SK-N-SH (cell line): ENCODE measurements around the gene CELF5. TPM values are rescaled to one million over a fixed set of nuclear protein-coding genes. Genes with fewer than 3 reads are reported as not detected.

Source experiments
- CTCF ChIA-PET: fragments of 300-600, 350-600 bp; formaldehyde crosslinking; extraction: SDS; loops from one replicate; lab custom pipeline; 2021; lab: Yijun Ruan, JAX
- POLR2A ChIA-PET: fragments of 350-600 bp; sonication (Branson Sonifier 250); formaldehyde crosslinking; extraction: SDS; loops from one replicate; lab custom pipeline; 2020; ENCODE audit warnings: antibody characterized with exemption, inconsistent platforms; lab: Yijun Ruan, JAX
- DNase-seq: peaks from one replicate; pipeline ENCODE4 v3.0.0; 2012
- H2AFZ ChIP-seq: fragments of 200-600 bp; sonication (generic); 2 replicates; pipeline ENCODE4 v1.8.1; 2016; ENCODE audit warnings: antibody characterized with exemption, mild to moderate bottlenecking, low read depth
- H3F3A ChIP-seq: fragments of 200-600 bp; sonication (generic); replicated peaks from 2 replicates; pipeline ENCODE3; 2016; ENCODE audit warnings: antibody characterized with exemption, mild to moderate bottlenecking; ENCODE audit not compliant: insufficient read depth
- H3K27ac ChIP-seq, 2 experiments: fragments of 200-500 bp in 1 of 2; fragments of 200-600 bp in 1 of 2; sonication (Bioruptor generic) in 1 of 2; sonication (generic), shearing (Covaris generic) in 1 of 2; 2 replicates each; pipeline versions ENCODE4 v1.5.1 to v1.6.1; 2014 to 2016; ENCODE audit warnings: low read depth in 2 of 2, inconsistent platforms in 1 of 2, low read length in 1 of 2, mild to moderate bottlenecking in 1 of 2, mixed read lengths in 1 of 2
- H3K27me3 ChIP-seq: fragments of 200-600 bp; sonication (generic), shearing (Covaris generic); 2 replicates; pipeline ENCODE4 v1.6.1; 2016; ENCODE audit warnings: mixed run types; ENCODE audit not compliant: insufficient read depth
- H3K36me3 ChIP-seq, 2 experiments: fragments of 200-500 bp in 1 of 2; fragments of 200-600 bp in 1 of 2; sonication (Bioruptor generic) in 1 of 2; sonication (generic) in 1 of 2; replicated peaks in 1 of 2; 2 replicates each; pipeline versions ENCODE3 to v1.5.1; 2014 to 2016; ENCODE audit warnings: low read length in 1 of 2, mild to moderate bottlenecking in 1 of 2; ENCODE audit not compliant: insufficient read depth in 2 of 2, control insufficient read depth in 1 of 2
- H3K4me1 ChIP-seq, 2 experiments: fragments of 200-500 bp in 1 of 2; fragments of 200-600 bp in 1 of 2; sonication (Bioruptor generic) in 1 of 2; sonication (generic), shearing (Covaris generic) in 1 of 2; 2 replicates each; pipeline versions ENCODE4 v1.5.1 to v1.6.1; 2014 to 2016; ENCODE audit warnings: low read depth in 1 of 2, low read length in 1 of 2, mixed run types in 1 of 2; ENCODE audit not compliant: insufficient read depth in 2 of 2, control insufficient read depth in 1 of 2
- H3K4me2 ChIP-seq: fragments of 200-600 bp; sonication (generic), shearing (Covaris generic); 2 replicates; pipeline ENCODE4 v1.6.1; 2017; ENCODE audit warnings: mixed run types
- H3K4me3 ChIP-seq, 2 experiments: fragments of 200-500 bp in 1 of 2; fragments of 200-600 bp in 1 of 2; sonication (Bioruptor generic) in 1 of 2; sonication (generic), shearing (Covaris generic) in 1 of 2; 2 replicates each; pipeline versions ENCODE4 v1.5.1 to v1.8.1; 2014 to 2016; ENCODE audit warnings: low read depth in 2 of 2, inconsistent platforms in 1 of 2, low read length in 1 of 2, mild to moderate bottlenecking in 1 of 2, mixed read lengths in 1 of 2, moderate library complexity in 1 of 2
- H3K79me2 ChIP-seq: fragments of 200-600 bp; sonication (generic); 2 replicates; pipeline ENCODE4 v1.8.1; 2017; ENCODE audit warnings: mild to moderate bottlenecking; ENCODE audit not compliant: insufficient read depth
- H3K9ac ChIP-seq: fragments of 200-600 bp; sonication (generic); 2 replicates; pipeline ENCODE4 v1.6.1; 2017; ENCODE audit warnings: mixed run types
- H3K9me2 ChIP-seq: fragments of 200-600 bp; sonication (generic); 2 replicates; pipeline ENCODE4 v1.6.1; 2017; ENCODE audit warnings: mixed run types
- H3K9me3 ChIP-seq: fragments of 200-600 bp; sonication (generic); 2 replicates; pipeline ENCODE4 v1.6.1; 2017; ENCODE audit warnings: mixed run types, mild to moderate bottlenecking, moderate library complexity
- H4K20me1 ChIP-seq: fragments of 200-600 bp; sonication (generic); 2 replicates; pipeline ENCODE4 v1.6.1; 2017; ENCODE audit warnings: mild to moderate bottlenecking, mixed run types; ENCODE audit not compliant: insufficient read depth
- ELF1 ChIP-seq: IDR thresholded peaks from 2 replicates; pipeline ENCODE4 v1.4.0; 2012
- EZH2phosphoT487 ChIP-seq: fragments of 200-600 bp; sonication (generic); IDR thresholded peaks from 2 replicates; pipeline ENCODE4 v1.6.1; 2017; ENCODE audit warnings: low read depth, mixed run types, mild to moderate bottlenecking, antibody characterized with exemption, moderate library complexity, borderline replicate concordance
- FOSL2 ChIP-seq: IDR thresholded peaks from 2 replicates; pipeline ENCODE4 v1.4.0; 2012; ENCODE audit warnings: low read depth, mild to moderate bottlenecking, moderate library complexity, borderline replicate concordance
- FOXJ3 ChIP-seq: sonication (generic); formaldehyde crosslinking; IDR thresholded peaks from 2 replicates; pipeline ENCODE4 v1.5.1; 2020; ENCODE audit warnings: mild to moderate bottlenecking, missing genetic modification reagents
- FOXM1 ChIP-seq: IDR thresholded peaks from 2 replicates; pipeline ENCODE4 v1.4.0; 2012; ENCODE audit warnings: low read depth, mild to moderate bottlenecking
- GABPA ChIP-seq: IDR thresholded peaks from 2 replicates; pipeline ENCODE4 v1.4.0; 2012; ENCODE audit warnings: low read depth, mild to moderate bottlenecking
- MAX ChIP-seq: IDR thresholded peaks from 2 replicates; pipeline ENCODE4 v1.4.0; 2012; ENCODE audit warnings: low read depth
- MEF2A ChIP-seq: IDR thresholded peaks from 2 replicates; pipeline ENCODE4 v1.4.0; 2012; ENCODE audit warnings: low read depth, borderline replicate concordance
- MXI1 ChIP-seq: IDR thresholded peaks from 2 replicates; pipeline ENCODE4 v1.6.1; 2012; ENCODE audit warnings: mild to moderate bottlenecking, low read depth, low read length, improper control_type of control experiment
- NRF1 ChIP-seq: IDR thresholded peaks from 2 replicates; pipeline ENCODE4 v1.6.1; 2012; ENCODE audit warnings: low read depth, mild to moderate bottlenecking, low read length
- RCOR1 ChIP-seq: fragments of 150-350 bp; IDR thresholded peaks from 2 replicates; pipeline ENCODE4 v1.6.1; 2017; ENCODE audit warnings: antibody characterized with exemption, low read length
- REST ChIP-seq: IDR thresholded peaks from 2 replicates; pipeline ENCODE4 v1.6.1; 2012; ENCODE audit warnings: mild to moderate bottlenecking, low read depth, low read length, moderate library complexity
- RFX5 ChIP-seq: IDR thresholded peaks from 2 replicates; pipeline ENCODE4 v1.6.1; 2012; ENCODE audit warnings: mild to moderate bottlenecking, improper control_type of control experiment, low read length
- SIN3A ChIP-seq: IDR thresholded peaks from 2 replicates; pipeline ENCODE4 v1.6.1; 2012; ENCODE audit warnings: low read depth, mild to moderate bottlenecking, low read length, moderate library complexity, borderline replicate concordance
- TAF1 ChIP-seq: IDR thresholded peaks from 2 replicates; pipeline ENCODE4 v1.6.1; 2012; ENCODE audit warnings: low read depth, mild to moderate bottlenecking, low read length, moderate library complexity, borderline replicate concordance
- TCF12 ChIP-seq: IDR thresholded peaks from 2 replicates; pipeline ENCODE4 v1.4.0; 2012
- USF1 ChIP-seq: IDR thresholded peaks from 2 replicates; pipeline ENCODE4 v1.4.0; 2012; ENCODE audit warnings: low read depth, borderline replicate concordance
- YY1 ChIP-seq: IDR thresholded peaks from 2 replicates; pipeline ENCODE4 v1.4.0; 2012; ENCODE audit warnings: low read depth, mild to moderate bottlenecking
- ZBTB33 ChIP-seq: IDR thresholded peaks from 2 replicates; pipeline ENCODE4 v1.4.0; 2012; ENCODE audit warnings: low read depth, borderline replicate concordance
- WGBS: methylation state at CpG from one replicate; pipeline ENCODE4 v1.1.6; 2017; ENCODE audit warnings: low lambda C conversion rate; 5-methylcytosine and 5-hydroxymethylcytosine counted together
- polyA plus RNA-seq, 3 experiments: library from polyadenylated mRNA; depleted of rRNA; stranded (reverse); fragments of >200 nt; gene quantifications; 2 replicates each; pipeline ENCODE4 v1.2.3, GENCODE V29; 2012

The CELF5 gene
- polyA plus RNA-seq, 1 of the 3 experiments (the other 2 are of a cell fraction) = 0.33 TPM

- no peak overlapping the region for H3K4me3 ChIP-seq
- H2AFZ ChIP-seq = no peak overlapping the region
- no peak for TF ChIP-seq YY1
- no peak for TF ChIP-seq ZBTB33
- no peak for TF ChIP-seq MXI1
- no peak for TF ChIP-seq ELF1
- TF ChIP-seq GABPA = no peak
- TF ChIP-seq RFX5 = no peak
- TF ChIP-seq TAF1 = no peak
- TF ChIP-seq MEF2A = no peak
- TF ChIP-seq, all 33 proteins: peak for 0
- H3K9me3 ChIP-seq = no peaks in the 10 kb centered on the region
- no peak overlapping the region for H3K9ac ChIP-seq
- POLR2A ChIA-PET = no interaction called here
- H4K20me1 ChIP-seq = 0 out of 2 replicates have a peak, but pooled peaks cover 3% of the 10 kb centered on the region
- H3K9me2 ChIP-seq = no peaks in the 10 kb centered on the region
- no peak overlapping the region for H3K4me2 ChIP-seq
- H3K36me3 ChIP-seq = no peaks in the 10 kb centered on the region
- peaks cover 7% of the 10 kb centered on the region for H3F3A ChIP-seq
- no peak overlapping the region for H3K27ac ChIP-seq
- DNase-seq = peak; percentile 15
- H3K79me2 ChIP-seq = no peaks in the 10 kb centered on the region
- CTCF ChIA-PET = interaction anchor here (0.7 to 3.6 kb wide), 6 partner anchors 8 to 671 kb away, joined by 3 to 13 read pairs (median 5); no protein-coding TSS in a partner anchor
- H3K4me1 ChIP-seq = no peaks in the 10 kb centered on the region
- WGBS = 39% methylated on average over 5 of the region's 5 CpGs
- peaks cover 15% of the 10 kb centered on the region; the same call in 1 of the 2 replicates for H3K27me3 ChIP-seq
These were observed 92.3 kb downstream of the CELF5 start for GRCh38 chr19:3316659-3317207.

GRCh38 chr19:3319643-3320353 is 95.3 kb downstream of the CELF5 start:
- 11% methylated on average over 18 of the region's 18 CpGs for WGBS
- no peak overlapping the region for H2AFZ ChIP-seq
- no peaks in the 10 kb centered on the region for H3K4me1 ChIP-seq
- no peak overlapping the region for H3K9ac ChIP-seq
- DNase-seq = peak; percentile 46
- CTCF ChIA-PET = interaction anchor here (0.8 to 3.6 kb wide), 2 partner anchors 15 to 153 kb away, joined by 3 to 13 read pairs; no protein-coding TSS in a partner anchor
- POLR2A ChIA-PET = no interaction called here
- H3K27ac ChIP-seq = no peak overlapping the region
- no peaks in the 10 kb centered on the region for H3K9me2 ChIP-seq
- H3K4me3 ChIP-seq = no peak overlapping the region
- H3K36me3 ChIP-seq = no peaks in the 10 kb centered on the region
- H4K20me1 ChIP-seq = 0 out of 2 replicates have a peak, but pooled peaks cover 3% of the 10 kb centered on the region
- peaks cover 15% of the 10 kb centered on the region; the same call in 1 of the 2 replicates for H3K27me3 ChIP-seq
- H3F3A ChIP-seq = peaks cover 7% of the 10 kb centered on the region
- H3K4me2 ChIP-seq = no peak overlapping the region
- H3K9me3 ChIP-seq = no peaks in the 10 kb centered on the region
- H3K79me2 ChIP-seq = no peaks in the 10 kb centered on the region
- no peak for TF ChIP-seq TCF12
- TF ChIP-seq FOSL2 = no peak
- TF ChIP-seq USF1 = no peak
- TF ChIP-seq ELF1 = no peak
- no peak for TF ChIP-seq FOXM1
- TF ChIP-seq REST = no peak
- TF ChIP-seq EZH2phosphoT487 = no peak
- TF ChIP-seq MXI1 = no peak
- TF ChIP-seq FOXJ3 = no peak
- TF ChIP-seq RCOR1 = no peak
- no peak for TF ChIP-seq SIN3A
- TF ChIP-seq MAX = no peak
- TF ChIP-seq YY1 = no peak
- TF ChIP-seq NRF1 = no peak
